Subcutaneous adipose tissue (tissue), 4 donors: ENCODE measurements around the gene MRTFB. TPM values are rescaled to one million over a fixed set of nuclear protein-coding genes. Genes with fewer than 3 reads are reported as not detected.

Experiments used
- CTCF ChIP-seq: fragments of 450-650 bp; IDR thresholded peaks from one replicate; pipeline ENCODE4 v1.5.1; 2016; ENCODE audit warnings: low read depth, mild to moderate bottlenecking, control low read depth, antibody characterized with exemption, moderate library complexity
- total RNA-seq, 4 donors: library from RNA; depleted of rRNA; stranded (reverse); fragments of >200 nt; gene quantifications; one replicate each; pipeline ENCODE4 v1.1.0, GENCODE V29; 2016

Gene MRTFB
- total RNA-seq, 4 donors from 2014 or later, result 48.1 to 92.1 (median 66.9) TPM

- TF ChIP-seq CTCF, result no peak
Measured at GRCh38 chr16:14225457-14225856, 154.3 kb downstream of the MRTFB start.

- no peak for TF ChIP-seq CTCF
Measured at GRCh38 chr16:14232106-14232864, 161.2 kb downstream of the MRTFB start.

GRCh38 chr16:14236401-14236800 lies 165.3 kb downstream of the MRTFB start:
- TF ChIP-seq CTCF, result no peak

GRCh38 chr16:14238756-14239155 lies 167.6 kb downstream of the MRTFB start:
- TF ChIP-seq CTCF, result no peak

- no peak for TF ChIP-seq CTCF
Measured at GRCh38 chr16:14239791-14240190, 168.7 kb downstream of the MRTFB start.

- TF ChIP-seq CTCF, result no peak
Measured at GRCh38 chr16:14240219-14240843, 169.2 kb downstream of the MRTFB start.

- TF ChIP-seq CTCF, result no peak
Measured at GRCh38 chr16:14240964-14241363, 169.8 kb downstream of the MRTFB start.
